Thyroid gland (tissue), 4 donors: ENCODE measurements around the gene MSS51. TPM values are rescaled to one million over a fixed set of nuclear protein-coding genes. Genes with fewer than 3 reads are reported as not detected.
"Not testable (repeated sequence)": the region's sequence is repeated elsewhere in the genome, so short reads cannot be mapped to it uniquely, and the experiment has no call there.

Source experiments
- DNase-seq, 2 donors: peaks; one replicate each; pipeline ENCODE4 v3.0.0-alpha.2; 2019
- H3K27ac ChIP-seq, 3 donors: fragments of 200-600 bp; sonication (generic); 1 replicate in 2 of 3; 2 replicates in 1 of 3; pipeline ENCODE4 v1.5.1; 2016 to 2019; ENCODE audit warnings: mild to moderate bottlenecking in 1 of 3, moderate library complexity in 1 of 3
- H3K27me3 ChIP-seq: fragments of 200-600 bp; sonication (generic); one replicate; pipeline ENCODE4 v1.5.1; 2019
- H3K36me3 ChIP-seq, 2 donors: fragments of 200-600 bp; sonication (generic); one replicate each; pipeline ENCODE4 v1.5.1; 2016 to 2019
- H3K4me1 ChIP-seq, 2 donors: fragments of 200-600 bp; sonication (generic); one replicate each; pipeline ENCODE4 v1.5.1; 2017 to 2019
- H3K4me3 ChIP-seq, 3 donors: fragments of 200-600 bp; sonication (generic); replicated peaks in 1 of 3; 1 replicate in 2 of 3; 2 replicates in 1 of 3; pipeline ENCODE4 v1.5.1; 2016; ENCODE audit warnings: mild to moderate bottlenecking in 1 of 3
- H3K9me3 ChIP-seq: fragments of 200-600 bp; sonication (generic); one replicate; pipeline ENCODE4 v1.5.1; 2017
- POLR2A ChIP-seq, 2 donors: fragments of 450-650 bp; IDR thresholded peaks; one replicate each; pipeline ENCODE4 v1.6.1; 2017; ENCODE audit warnings: antibody characterized with exemption in 2 of 2, mild to moderate bottlenecking in 2 of 2, moderate library complexity in 1 of 2
- WGBS, 2 donors: methylation state at CpG; one replicate each; pipeline ENCODE4 v1.1.5; 2017; 5-methylcytosine and 5-hydroxymethylcytosine counted together
- intact Hi-C: fragments of 100-400 bp; cut with DNase I; formaldehyde crosslinking; loops from one replicate; pipeline ENCODE4 v1.15.1; 2023
- total RNA-seq, 4 donors: library from RNA; depleted of rRNA; stranded (reverse); fragments of >200 nt; gene quantifications; one replicate each; pipeline ENCODE4 v1.2.3, GENCODE V29; 2016
- TF ChIP-seq, protein P1 (sequence below), 6 experiments: fragments of 200-600 bp in 3 of 6; fragments of 450-650 bp in 3 of 6; sonication (generic) in 3 of 6; IDR thresholded peaks; one replicate each; pipeline ENCODE4 v1.5.1; 2016 to 2019; ENCODE audit warnings: antibody characterized with exemption in 6 of 6, mild to moderate bottlenecking in 2 of 6, inconsistent platforms in 1 of 6, moderate library complexity in 1 of 6

Gene MSS51
- total RNA-seq, 4 donors from 2014 or later: 0.94 to 2.9 (median 1.9) TPM

- WGBS, 2 donors: 96% methylated on average over 9 of the region's 9 CpGs
- Histone ChIP-seq H3K4me3 (no peak overlapping the region), H3K9me3 (no peaks in the 10 kb centered on the region), H3K36me3 (no peaks in the 10 kb centered on the region), H3K27ac (no peak overlapping the region), H3K27me3 (no peaks in the 10 kb centered on the region), H3K4me1 (peaks cover 0 to 3% of the 10 kb centered on the region in 2 donors)
- TF ChIP-seq, protein P1, sequence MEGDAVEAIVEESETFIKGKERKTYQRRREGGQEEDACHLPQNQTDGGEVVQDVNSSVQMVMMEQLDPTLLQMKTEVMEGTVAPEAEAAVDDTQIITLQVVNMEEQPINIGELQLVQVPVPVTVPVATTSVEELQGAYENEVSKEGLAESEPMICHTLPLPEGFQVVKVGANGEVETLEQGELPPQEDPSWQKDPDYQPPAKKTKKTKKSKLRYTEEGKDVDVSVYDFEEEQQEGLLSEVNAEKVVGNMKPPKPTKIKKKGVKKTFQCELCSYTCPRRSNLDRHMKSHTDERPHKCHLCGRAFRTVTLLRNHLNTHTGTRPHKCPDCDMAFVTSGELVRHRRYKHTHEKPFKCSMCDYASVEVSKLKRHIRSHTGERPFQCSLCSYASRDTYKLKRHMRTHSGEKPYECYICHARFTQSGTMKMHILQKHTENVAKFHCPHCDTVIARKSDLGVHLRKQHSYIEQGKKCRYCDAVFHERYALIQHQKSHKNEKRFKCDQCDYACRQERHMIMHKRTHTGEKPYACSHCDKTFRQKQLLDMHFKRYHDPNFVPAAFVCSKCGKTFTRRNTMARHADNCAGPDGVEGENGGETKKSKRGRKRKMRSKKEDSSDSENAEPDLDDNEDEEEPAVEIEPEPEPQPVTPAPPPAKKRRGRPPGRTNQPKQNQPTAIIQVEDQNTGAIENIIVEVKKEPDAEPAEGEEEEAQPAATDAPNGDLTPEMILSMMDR (IDR thresholded peaks at IDR 0.05): no peak
- TF ChIP-seq POLR2A (IDR thresholded peaks at IDR 0.05): no peak
- intact Hi-C loops: no loop called here
- DNase-seq: no peak
Observed at GRCh38 chr10:73404690-73405089, 28.7 kb downstream of the MSS51 start.

DNA sequence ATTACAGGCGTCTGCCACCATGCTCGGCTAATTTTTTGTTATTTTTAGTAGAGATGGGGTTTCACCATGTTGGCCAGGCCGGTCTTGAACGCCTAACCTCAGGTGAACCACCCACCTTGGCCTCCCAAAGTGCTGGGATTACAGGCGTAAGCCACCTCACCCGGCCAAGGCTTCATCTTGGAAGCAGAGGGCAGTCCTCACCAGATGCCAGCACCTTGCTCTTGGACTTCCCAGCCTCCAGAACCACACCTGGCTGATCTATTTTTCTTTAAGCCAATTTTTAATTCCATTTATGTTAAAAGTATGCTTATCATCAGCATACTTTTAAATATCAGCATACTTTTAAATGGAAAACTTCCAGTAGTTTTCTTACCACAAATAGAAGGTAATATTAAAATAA lies 31.7 kb downstream of the MSS51 start:
- intact Hi-C loops: no loop called here
- Histone ChIP-seq H3K27ac (no peak overlapping the region), H3K27me3 (no peaks in the 10 kb centered on the region), H3K9me3 (no peaks in the 10 kb centered on the region), H3K4me3 (no peak overlapping the region), H3K4me1 (no peaks in the 10 kb centered on the region), H3K36me3 (peaks cover 12 to 15% of the 10 kb centered on the region in 2 donors)
- WGBS, 2 donors: 95 to 98% methylated on average over 6 of the region's 6 CpGs
- no peak for DNase-seq
- TF ChIP-seq, protein P1 (IDR thresholded peaks at IDR 0.05): no peak
- no peak for TF ChIP-seq POLR2A (IDR thresholded peaks at IDR 0.05)

- DNase-seq: no peak
Observed at GRCh38 chr10:73399063-73399462, 34.3 kb downstream of the MSS51 start.

GRCh38 chr10:73398024-73398423 lies 35.3 kb downstream of the MSS51 start:
- no peak overlapping the region for H3K27ac ChIP-seq
- no peaks in the 10 kb centered on the region for H3K4me1 ChIP-seq
- H3K4me3 ChIP-seq: no peak overlapping the region
- no peaks in the 10 kb centered on the region for H3K9me3 ChIP-seq
- DNase-seq: no peak
- no peaks in the 10 kb centered on the region for H3K27me3 ChIP-seq
- peaks cover 23 to 32% of the 10 kb centered on the region in 2 donors for H3K36me3 ChIP-seq
- intact Hi-C loops: no loop called here
- 95 to 97% methylated on average over 6 of the region's 6 CpGs for WGBS, 2 donors
- no peak for TF ChIP-seq POLR2A (IDR thresholded peaks at IDR 0.05)
- TF ChIP-seq, protein P1 (IDR thresholded peaks at IDR 0.05): no peak

More at GRCh38 chr10:73399063-73399462, 34.3 kb downstream of the MSS51 start:
- intact Hi-C loops: no loop called here
- Histone ChIP-seq H3K9me3 (no peaks in the 10 kb centered on the region), H3K36me3 (peaks cover 23 to 32% of the 10 kb centered on the region in 2 donors), H3K4me3 (no peak overlapping the region), H3K4me1 (no peaks in the 10 kb centered on the region), H3K27me3 (no peaks in the 10 kb centered on the region), H3K27ac (no peak overlapping the region)
- WGBS, 2 donors: 83 to 88% methylated on average over 4 of the region's 4 CpGs
- no peak for TF ChIP-seq POLR2A (IDR thresholded peaks at IDR 0.05)
- TF ChIP-seq, protein P1 (IDR thresholded peaks at IDR 0.05): no peak

GRCh38 chr10:73394325-73394724 lies 39.0 kb downstream of the MSS51 start:
- H3K36me3 ChIP-seq: peaks cover 29 to 40% of the 10 kb centered on the region in 2 donors
- intact Hi-C loops: not testable (repeated sequence)

GRCh38 chr10:73388228-73388627 lies 45.1 kb downstream of the MSS51 start:
- intact Hi-C loops: no loop called here

More at GRCh38 chr10:73394325-73394724, 39.0 kb downstream of the MSS51 start:
- H3K4me3 ChIP-seq, DNase-seq, H3K27ac ChIP-seq, H3K4me1 ChIP-seq, H3K9me3 ChIP-seq, H3K27me3 ChIP-seq: not testable (repeated sequence)
- WGBS, 2 donors: 96 to 97% methylated on average over 3 of the region's 4 CpGs

More at GRCh38 chr10:73388228-73388627, 45.1 kb downstream of the MSS51 start:
- H3K9me3 ChIP-seq: no peaks in the 10 kb centered on the region
- TF ChIP-seq, protein P1 (IDR thresholded peaks at IDR 0.05): no peak
- TF ChIP-seq POLR2A (IDR thresholded peaks at IDR 0.05): no peak
- no peak overlapping the region for H3K27ac ChIP-seq
- peaks cover 45 to 56% of the 10 kb centered on the region in 2 donors for H3K36me3 ChIP-seq
- DNase-seq: no peak
- H3K27me3 ChIP-seq: no peaks in the 10 kb centered on the region
- 94 to 96% methylated on average over 4 of the region's 4 CpGs for WGBS, 2 donors
- no peak overlapping the region for H3K4me3 ChIP-seq
- H3K4me1 ChIP-seq: no peaks in the 10 kb centered on the region
